GM19395 (cell line): ENCODE measurements around the gene WEE1.
"Not testable (repeated sequence)": the region's sequence is repeated elsewhere in the genome, so short reads cannot be mapped to it uniquely, and the experiment has no call there.

ENCODE experiments used
- ATAC-seq: cut with Tn5 transposase; IDR thresholded peaks from one replicate; pipeline ENCODE4 v1.9.1; 2021; ENCODE audit warnings: mild to moderate bottlenecking, moderate library complexity; ENCODE audit not compliant: unreplicated experiment

Gene WEE1

DNA sequence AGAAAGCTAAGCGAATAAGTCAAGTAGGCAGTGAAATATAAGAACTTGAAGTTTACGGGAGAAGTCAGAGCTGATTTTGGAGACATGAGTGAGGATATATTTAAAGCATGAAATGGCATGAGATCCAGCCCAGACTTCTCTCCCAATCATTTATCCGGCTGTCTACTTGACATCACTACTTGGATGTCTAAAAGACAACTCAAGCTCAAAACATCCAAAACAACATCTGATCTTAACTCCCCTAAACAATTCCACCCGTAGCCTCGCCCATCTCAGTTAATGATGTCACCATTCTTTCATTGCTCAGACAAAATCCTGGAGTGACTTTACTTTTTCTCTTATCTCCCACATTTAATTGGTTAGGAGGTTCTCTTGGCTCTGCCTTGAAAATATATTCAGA, 44.5 kb downstream of the WEE1 start:
- ATAC-seq: no peak

DNA sequence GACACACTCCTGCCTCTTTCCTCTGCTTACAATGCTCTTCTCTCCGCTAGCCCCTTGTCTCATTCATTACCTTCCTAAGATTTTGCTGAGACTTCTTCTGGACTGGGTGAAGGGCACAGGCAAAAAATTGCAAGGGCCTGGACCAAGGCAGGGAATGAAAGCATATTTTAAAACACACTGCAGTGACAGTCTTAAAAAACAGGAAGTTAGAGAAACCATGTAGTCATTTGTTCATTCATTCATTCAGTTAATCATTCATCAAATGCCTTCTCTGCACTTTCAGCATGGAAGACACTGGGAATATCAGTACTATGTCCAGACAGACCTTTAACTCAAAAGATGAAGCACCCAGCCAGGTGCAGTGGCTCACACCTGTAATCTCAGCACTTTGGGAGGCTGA, 45.5 kb downstream of the WEE1 start:
- ATAC-seq: no peak

GRCh38 chr11:9619971-9620370, 46.5 kb downstream of the WEE1 start:
- ATAC-seq: no peak

GRCh38 chr11:9622353-9622752, 48.9 kb downstream of the WEE1 start:
- not testable (repeated sequence) for ATAC-seq

GRCh38 chr11:9623053-9623452, 49.6 kb downstream of the WEE1 start:
- not testable (repeated sequence) for ATAC-seq

- no peak for ATAC-seq
Observed at GRCh38 chr11:9624448-9624847, 51.0 kb downstream of the WEE1 start.

DNA sequence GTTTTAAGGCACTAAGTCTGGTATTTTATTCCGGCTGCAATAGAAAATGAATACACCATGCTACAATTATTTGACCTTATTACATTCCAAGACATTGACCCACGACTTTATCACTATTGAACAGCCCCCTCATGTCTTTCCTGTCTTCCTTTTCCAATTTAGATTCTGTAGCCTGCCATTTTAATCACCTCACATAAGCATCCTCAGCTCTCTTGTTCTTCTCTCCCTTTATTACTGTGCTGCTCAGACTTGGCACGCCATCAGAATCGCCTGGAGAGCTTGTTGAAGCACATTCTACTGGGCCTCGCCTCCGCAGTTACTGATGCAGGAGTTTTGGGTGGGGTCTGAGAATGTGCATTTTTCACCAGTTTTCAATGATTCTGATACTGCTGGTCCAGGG, 51.7 kb downstream of the WEE1 start:
- ATAC-seq: no peak

GRCh38 chr11:9625728-9626127, 52.3 kb downstream of the WEE1 start:
- no peak for ATAC-seq

- ATAC-seq: no peak
Observed at GRCh38 chr11:9626496-9627394, 53.3 kb downstream of the WEE1 start.

- ATAC-seq: no peak
Observed at GRCh38 chr11:9629064-9629463, 55.6 kb downstream of the WEE1 start.

GRCh38 chr11:9633679-9634078, 60.2 kb downstream of the WEE1 start:
- no peak for ATAC-seq

- ATAC-seq: no peak
Observed at GRCh38 chr11:9636691-9637090, 63.2 kb downstream of the WEE1 start.

- no peak for ATAC-seq
Observed at GRCh38 chr11:9639099-9639498, 65.6 kb downstream of the WEE1 start.
